SH-SY5Y (cell line): ENCODE measurements around the gene SLC34A3.

Source experiments
- GATA2 ChIP-seq: IDR thresholded peaks from 2 replicates; pipeline ENCODE4 v1.6.1; 2011; ENCODE audit warnings: mild to moderate bottlenecking, low read depth, low read length
- GATA3 ChIP-seq: IDR thresholded peaks from 2 replicates; pipeline ENCODE4 v1.6.1; 2011; ENCODE audit warnings: low read depth, mild to moderate bottlenecking, low read length, moderate library complexity

DNA sequence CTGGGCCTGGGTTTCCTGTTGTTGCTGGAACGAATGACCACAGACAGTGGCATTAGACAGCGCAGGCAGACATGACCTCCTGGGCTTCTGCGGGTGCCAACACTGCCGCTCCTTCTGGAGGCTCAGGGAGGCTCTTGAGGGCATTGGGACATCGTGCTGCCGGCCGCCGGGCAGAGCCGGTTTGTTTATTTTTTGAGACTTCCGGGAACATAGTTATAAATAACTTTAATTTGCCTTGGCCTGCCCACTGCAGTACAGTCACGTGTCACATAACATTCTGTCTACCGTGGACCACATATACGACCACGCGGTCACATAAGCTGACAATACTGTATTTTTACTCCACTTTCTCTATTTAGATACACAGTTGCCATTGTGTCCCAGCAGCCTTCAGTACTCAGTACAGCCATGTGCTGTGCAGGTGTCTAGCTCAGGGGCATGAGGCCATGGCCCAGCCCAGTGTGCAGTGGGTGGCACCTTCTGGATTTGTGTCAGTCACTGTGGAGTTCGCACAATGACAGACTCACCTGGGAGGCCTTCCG, 38.6 kb downstream of the SLC34A3 start:
- TF ChIP-seq GATA2 (no peak), GATA3 (no peak)
